ENCODE data around the gene NOX5. TPM values are rescaled to one million over a fixed set of nuclear protein-coding genes. Genes with fewer than 3 reads are reported as not detected.
A peak's percentile ranks its signal among the peaks of the same experiment; 100 is the strongest.

The NOX5 gene
- total RNA-seq, 1 donor from 2014 or later = 0.09 TPM

DNA sequence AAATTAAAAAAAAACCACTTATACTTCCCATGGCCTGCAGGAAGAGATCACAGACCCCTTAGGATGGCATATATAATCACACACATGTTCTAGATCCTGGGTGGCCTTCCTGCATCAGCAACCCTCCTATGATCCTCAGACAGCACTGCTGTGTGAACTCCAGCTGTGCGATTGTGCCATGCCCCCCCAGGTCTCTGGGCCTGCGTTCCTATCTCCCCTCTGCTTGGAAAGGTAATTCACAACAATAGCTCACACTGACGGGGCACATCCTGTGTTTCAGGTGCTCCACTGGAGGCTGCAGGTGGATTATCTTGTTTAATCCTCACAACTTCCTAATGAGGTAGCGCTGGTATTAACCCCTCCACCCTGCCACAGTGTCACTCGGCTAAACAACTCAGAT, 74.8 kb downstream of the NOX5 start:
- Histone ChIP-seq H3K9me3 (ENCODE audit: insufficient read depth, low read depth, low read length) (no peaks in the 10 kb centered on the region), H3K36me3 (ENCODE audit: insufficient read depth, low read length) (no peaks in the 10 kb centered on the region), H2AFZ (ENCODE audit: low read depth, low read length) (no peak overlapping the region), H3K9ac (ENCODE audit: low read length) (no peak overlapping the region), H3K4me3 (ENCODE audit: insufficient read depth, low read depth, low read length) (no peak overlapping the region), H3K4me1 (ENCODE audit: insufficient read depth, low read length) (peaks cover 10% of the 10 kb centered on the region), H3K27ac (ENCODE audit: low read depth, low read length) (no peak overlapping the region), H3K79me2 (ENCODE audit: insufficient read depth, low read length) (no peaks in the 10 kb centered on the region), H3K4me2 (ENCODE audit: low read length) (no peak overlapping the region), H4K20me1 (ENCODE audit: insufficient read depth, low read length) (no peaks in the 10 kb centered on the region), H3K27me3 (ENCODE audit: insufficient read depth, low read length) (peaks cover 32% of the 10 kb centered on the region)
- Mint-ChIP-seq H3K27ac (ENCODE audit: unreplicated experiment) (no peak overlapping the region), H3K27me3 (ENCODE audit: low read depth, unreplicated experiment) (peaks cover 45% of the 10 kb centered on the region), H3K36me3 (ENCODE audit: low read depth, unreplicated experiment) (no peaks in the 10 kb centered on the region), H3K4me1 (ENCODE audit: low read depth, unreplicated experiment) (peaks cover 6% of the 10 kb centered on the region), H3K4me3 (ENCODE audit: unreplicated experiment) (no peak overlapping the region), H3K9me3 (ENCODE audit: unreplicated experiment) (no peaks in the 10 kb centered on the region)
- FAIRE-seq (no peak), DNase-seq (ENCODE audit: low read depth) (no peak)
- TF ChIP-seq, protein P1, sequence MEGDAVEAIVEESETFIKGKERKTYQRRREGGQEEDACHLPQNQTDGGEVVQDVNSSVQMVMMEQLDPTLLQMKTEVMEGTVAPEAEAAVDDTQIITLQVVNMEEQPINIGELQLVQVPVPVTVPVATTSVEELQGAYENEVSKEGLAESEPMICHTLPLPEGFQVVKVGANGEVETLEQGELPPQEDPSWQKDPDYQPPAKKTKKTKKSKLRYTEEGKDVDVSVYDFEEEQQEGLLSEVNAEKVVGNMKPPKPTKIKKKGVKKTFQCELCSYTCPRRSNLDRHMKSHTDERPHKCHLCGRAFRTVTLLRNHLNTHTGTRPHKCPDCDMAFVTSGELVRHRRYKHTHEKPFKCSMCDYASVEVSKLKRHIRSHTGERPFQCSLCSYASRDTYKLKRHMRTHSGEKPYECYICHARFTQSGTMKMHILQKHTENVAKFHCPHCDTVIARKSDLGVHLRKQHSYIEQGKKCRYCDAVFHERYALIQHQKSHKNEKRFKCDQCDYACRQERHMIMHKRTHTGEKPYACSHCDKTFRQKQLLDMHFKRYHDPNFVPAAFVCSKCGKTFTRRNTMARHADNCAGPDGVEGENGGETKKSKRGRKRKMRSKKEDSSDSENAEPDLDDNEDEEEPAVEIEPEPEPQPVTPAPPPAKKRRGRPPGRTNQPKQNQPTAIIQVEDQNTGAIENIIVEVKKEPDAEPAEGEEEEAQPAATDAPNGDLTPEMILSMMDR (IDR thresholded peaks at IDR 0.05; ENCODE audit: insufficient read depth, low read depth, low read length) = no peak
- TF ChIP-seq EZH2 (IDR thresholded peaks at IDR 0.05; ENCODE audit: insufficient read depth, low read length) = no peak

DNA sequence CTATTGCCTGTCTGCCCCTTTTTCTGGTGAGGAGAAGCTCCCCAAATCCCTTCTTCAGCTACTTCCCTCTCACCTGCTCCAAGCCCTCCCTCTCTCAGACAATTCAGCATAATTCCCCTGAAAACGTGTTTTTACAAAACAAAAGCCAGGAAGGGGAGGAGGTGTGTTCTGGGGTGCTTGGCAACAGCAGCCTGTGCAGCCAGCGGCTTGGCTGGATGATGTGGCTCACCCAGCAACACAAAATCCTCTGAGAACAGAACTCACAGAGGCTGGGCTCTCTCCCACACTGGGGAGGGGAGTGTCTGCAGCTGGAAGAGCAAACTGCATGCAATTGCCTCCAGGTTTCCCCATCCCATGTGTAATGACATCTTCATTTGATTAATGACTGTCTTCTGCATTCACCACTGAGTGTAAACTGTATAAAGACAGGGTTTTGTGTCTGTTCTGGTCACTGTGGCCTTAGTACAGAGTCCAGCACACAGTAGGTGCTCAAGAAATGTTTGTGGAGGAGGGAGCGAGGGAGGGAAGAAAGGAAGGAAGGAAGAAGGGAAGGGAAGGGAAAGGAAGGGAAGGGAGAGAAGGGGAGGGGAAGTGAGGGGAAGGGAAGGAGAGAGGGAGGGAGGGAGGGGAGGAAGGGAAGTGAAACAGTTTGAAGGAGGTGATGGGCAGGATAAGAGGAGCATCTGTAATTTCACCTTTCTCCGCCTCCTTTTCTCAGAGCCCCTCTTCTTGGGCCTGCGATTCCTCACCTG, 75.9 kb downstream of the NOX5 start:
- Histone ChIP-seq H3K9ac (ENCODE audit: low read length) (no peak overlapping the region), H3K36me3 (ENCODE audit: insufficient read depth, low read length) (no peaks in the 10 kb centered on the region), H3K4me2 (ENCODE audit: low read length) (no peak overlapping the region), H3K27me3 (ENCODE audit: insufficient read depth, low read length) (peaks cover 30% of the 10 kb centered on the region), H2AFZ (ENCODE audit: low read depth, low read length) (no peak overlapping the region), H3K9me3 (ENCODE audit: insufficient read depth, low read depth, low read length) (no peaks in the 10 kb centered on the region), H3K27ac (ENCODE audit: low read depth, low read length) (no peak overlapping the region), H3K4me3 (ENCODE audit: insufficient read depth, low read depth, low read length) (no peak overlapping the region), H3K4me1 (ENCODE audit: insufficient read depth, low read length) (peaks cover 10% of the 10 kb centered on the region), H3K79me2 (ENCODE audit: insufficient read depth, low read length) (no peaks in the 10 kb centered on the region), H4K20me1 (ENCODE audit: insufficient read depth, low read length) (no peaks in the 10 kb centered on the region)
- Mint-ChIP-seq H3K27ac (ENCODE audit: unreplicated experiment) (no peak overlapping the region), H3K9me3 (ENCODE audit: unreplicated experiment) (no peaks in the 10 kb centered on the region), H3K4me3 (ENCODE audit: unreplicated experiment) (no peak overlapping the region), H3K4me1 (ENCODE audit: low read depth, unreplicated experiment) (peaks cover 6% of the 10 kb centered on the region), H3K27me3 (ENCODE audit: low read depth, unreplicated experiment) (peaks cover 54% of the 10 kb centered on the region), H3K36me3 (ENCODE audit: low read depth, unreplicated experiment) (no peaks in the 10 kb centered on the region)
- DNase-seq (ENCODE audit: low read depth) = peak; percentile 47
- TF ChIP-seq, protein P1 (IDR thresholded peaks at IDR 0.05; ENCODE audit: insufficient read depth, low read depth, low read length) = no peak
- no peak for TF ChIP-seq EZH2 (IDR thresholded peaks at IDR 0.05; ENCODE audit: insufficient read depth, low read length)
- no peak for FAIRE-seq

DNA sequence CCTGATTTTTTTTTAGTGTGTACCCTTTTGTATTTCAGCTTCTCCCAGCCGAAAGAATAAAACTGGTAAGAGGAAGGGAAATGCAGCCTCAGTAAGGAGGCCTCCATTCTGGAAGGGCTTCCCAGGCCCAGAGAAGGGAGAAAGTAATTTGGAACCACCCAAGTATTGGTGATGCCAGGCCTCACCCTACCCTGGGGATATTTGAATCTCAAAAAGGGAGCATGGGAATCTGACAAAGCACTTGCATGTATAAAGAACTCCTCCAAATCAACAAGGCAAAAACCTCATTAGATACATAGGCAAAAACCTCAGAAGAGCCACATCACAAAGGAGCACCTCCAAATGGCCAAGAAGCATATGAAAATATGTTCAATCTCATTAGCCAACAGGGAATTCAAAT, 77.2 kb downstream of the NOX5 start:
- Histone ChIP-seq H3K9me3 (ENCODE audit: insufficient read depth, low read depth, low read length) (peaks cover 2% of the 10 kb centered on the region), H3K36me3 (ENCODE audit: insufficient read depth, low read length) (no peaks in the 10 kb centered on the region), H3K4me3 (ENCODE audit: insufficient read depth, low read depth, low read length) (no peak overlapping the region), H2AFZ (ENCODE audit: low read depth, low read length) (no peak overlapping the region), H3K4me1 (ENCODE audit: insufficient read depth, low read length) (peaks cover 10% of the 10 kb centered on the region), H3K9ac (ENCODE audit: low read length) (no peak overlapping the region), H3K27me3 (ENCODE audit: insufficient read depth, low read length) (peaks cover 38% of the 10 kb centered on the region), H3K4me2 (ENCODE audit: low read length) (peak overlapping the region; percentile 34), H4K20me1 (ENCODE audit: insufficient read depth, low read length) (no peaks in the 10 kb centered on the region), H3K27ac (ENCODE audit: low read depth, low read length) (no peak overlapping the region), H3K79me2 (ENCODE audit: insufficient read depth, low read length) (no peaks in the 10 kb centered on the region)
- TF ChIP-seq, protein P1 (IDR thresholded peaks at IDR 0.05; ENCODE audit: insufficient read depth, low read depth, low read length) = no peak
- no peak for TF ChIP-seq EZH2 (IDR thresholded peaks at IDR 0.05; ENCODE audit: insufficient read depth, low read length)
- H3K4me3 Mint-ChIP-seq (ENCODE audit: unreplicated experiment) = no peak overlapping the region
- no peaks in the 10 kb centered on the region for H3K36me3 Mint-ChIP-seq (ENCODE audit: low read depth, unreplicated experiment)
- peaks cover 6% of the 10 kb centered on the region for H3K4me1 Mint-ChIP-seq (ENCODE audit: low read depth, unreplicated experiment)
- DNase-seq (ENCODE audit: low read depth) (no peak), FAIRE-seq (no peak)
- H3K9me3 Mint-ChIP-seq (ENCODE audit: unreplicated experiment) = peaks cover under 1% of the 10 kb centered on the region
- H3K27me3 Mint-ChIP-seq (ENCODE audit: low read depth, unreplicated experiment) = peaks cover 60% of the 10 kb centered on the region
- no peak overlapping the region for H3K27ac Mint-ChIP-seq (ENCODE audit: unreplicated experiment)
